Esophagus muscularis mucosa (tissue), 4 donors: ENCODE results near the gene CAMK1D. TPM values are rescaled to one million over a fixed set of nuclear protein-coding genes. Genes with fewer than 3 reads are reported as not detected.

Experiments
- DNase-seq: peaks from one replicate; pipeline ENCODE4 v3.0.0-alpha.2; 2017; ENCODE audit errors: extremely low spot score
- H3K27ac ChIP-seq, 4 donors: fragments of 200-600 bp; sonication (generic); replicated peaks in 1 of 4; 1 replicate in 3 of 4; 2 replicates in 1 of 4; pipeline ENCODE4 v1.5.1; 2016 to 2019; ENCODE audit warnings: mild to moderate bottlenecking in 1 of 4
- H3K27me3 ChIP-seq, 4 donors: fragments of 200-600 bp; sonication (generic); one replicate each; pipeline versions ENCODE4 v1.5.1 to v1.6.0; 2016 to 2019
- H3K36me3 ChIP-seq, 4 donors: fragments of 200-600 bp; sonication (generic); one replicate each; pipeline ENCODE4 v1.5.1; 2016 to 2019
- H3K4me1 ChIP-seq, 4 donors: fragments of 200-600 bp; sonication (generic); one replicate each; pipeline ENCODE4 v1.5.1; 2016 to 2019
- H3K4me3 ChIP-seq, 4 donors: fragments of 200-600 bp; sonication (generic); 1 replicate in 2 of 4; 2 replicates in 2 of 4; pipeline ENCODE4 v1.5.1; 2016 to 2019; ENCODE audit warnings: mild to moderate bottlenecking in 4 of 4, moderate library complexity in 1 of 4
- H3K9me3 ChIP-seq, 4 donors: fragments of 200-600 bp; sonication (generic); 1 replicate in 3 of 4; 2 replicates in 1 of 4; pipeline ENCODE4 v1.5.1; 2016 to 2019
- EP300 ChIP-seq: sonication (generic); formaldehyde crosslinking; IDR thresholded peaks from one replicate; pipeline ENCODE4 v1.6.1; 2017; ENCODE audit warnings: antibody characterized with exemption
- POLR2A ChIP-seq: fragments of 450-650 bp; IDR thresholded peaks from one replicate; pipeline ENCODE4 v1.6.1; 2017; ENCODE audit warnings: antibody characterized with exemption, moderate library complexity, mild to moderate bottlenecking, low read depth
- POLR2AphosphoS5 ChIP-seq, 2 donors: sonication (generic); formaldehyde crosslinking; IDR thresholded peaks; one replicate each; pipeline ENCODE4 v1.6.1; 2017; ENCODE audit warnings: antibody characterized with exemption in 2 of 2
- WGBS: methylation state at CpG from one replicate; pipeline ENCODE4 v1.1.5; 2018; 5-methylcytosine and 5-hydroxymethylcytosine counted together
- intact Hi-C: fragments of 100-400 bp; cut with DNase I; formaldehyde crosslinking; loops from one replicate; pipeline ENCODE4 v1.15.1; 2023
- total RNA-seq, 4 donors: library from RNA; depleted of rRNA; stranded (reverse); fragments of >200 nt; gene quantifications; one replicate each; pipeline versions ENCODE4 v1.1.0 to v1.2.1, GENCODE V29; 2016
- TF ChIP-seq, protein P1 (sequence below), 3 experiments: fragments of 200-600 bp in 2 of 3; fragments of 450-650 bp in 1 of 3; sonication (generic) in 2 of 3; IDR thresholded peaks; one replicate each; pipeline ENCODE4 v1.5.1; 2017 to 2019; ENCODE audit warnings: antibody characterized with exemption in 3 of 3, mild to moderate bottlenecking in 2 of 3, moderate library complexity in 1 of 3

Gene CAMK1D
- total RNA-seq, 4 donors from 2014 or later, result 8.4 to 15.4 (median 11.3) TPM

DNA sequence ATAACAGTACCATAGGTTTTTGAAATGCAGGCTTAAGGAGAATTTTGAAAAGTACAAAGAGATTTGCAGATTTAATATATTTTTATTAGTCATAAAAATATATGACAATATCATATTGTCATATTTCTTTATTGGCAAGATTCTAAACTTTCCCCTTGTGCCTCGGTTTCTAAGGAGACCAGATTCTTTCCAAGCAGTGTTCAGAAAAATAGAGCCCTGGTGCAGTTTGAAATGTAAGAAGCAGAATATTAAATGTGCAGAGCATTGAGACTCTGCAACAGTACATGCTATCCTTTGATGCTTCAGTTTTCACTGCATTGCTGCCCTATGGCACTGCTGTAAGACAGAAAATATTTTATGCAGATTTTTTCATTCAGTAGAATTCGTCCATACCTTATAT lies 408.9 kb downstream of the CAMK1D start:
- TF ChIP-seq EP300, result no peak
- no peak for TF ChIP-seq POLR2AphosphoS5 (IDR thresholded peaks at IDR 0.05)
- TF ChIP-seq, protein P1, sequence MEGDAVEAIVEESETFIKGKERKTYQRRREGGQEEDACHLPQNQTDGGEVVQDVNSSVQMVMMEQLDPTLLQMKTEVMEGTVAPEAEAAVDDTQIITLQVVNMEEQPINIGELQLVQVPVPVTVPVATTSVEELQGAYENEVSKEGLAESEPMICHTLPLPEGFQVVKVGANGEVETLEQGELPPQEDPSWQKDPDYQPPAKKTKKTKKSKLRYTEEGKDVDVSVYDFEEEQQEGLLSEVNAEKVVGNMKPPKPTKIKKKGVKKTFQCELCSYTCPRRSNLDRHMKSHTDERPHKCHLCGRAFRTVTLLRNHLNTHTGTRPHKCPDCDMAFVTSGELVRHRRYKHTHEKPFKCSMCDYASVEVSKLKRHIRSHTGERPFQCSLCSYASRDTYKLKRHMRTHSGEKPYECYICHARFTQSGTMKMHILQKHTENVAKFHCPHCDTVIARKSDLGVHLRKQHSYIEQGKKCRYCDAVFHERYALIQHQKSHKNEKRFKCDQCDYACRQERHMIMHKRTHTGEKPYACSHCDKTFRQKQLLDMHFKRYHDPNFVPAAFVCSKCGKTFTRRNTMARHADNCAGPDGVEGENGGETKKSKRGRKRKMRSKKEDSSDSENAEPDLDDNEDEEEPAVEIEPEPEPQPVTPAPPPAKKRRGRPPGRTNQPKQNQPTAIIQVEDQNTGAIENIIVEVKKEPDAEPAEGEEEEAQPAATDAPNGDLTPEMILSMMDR (IDR thresholded peaks at IDR 0.05), result no peak
- no peak for TF ChIP-seq POLR2A
- Histone ChIP-seq H3K36me3 (peaks cover 0 to 13% (median 3%) of the 10 kb centered on the region in 4 donors), H3K9me3 (no peaks in the 10 kb centered on the region), H3K4me1 (peaks cover 0 to 18% (median 11%) of the 10 kb centered on the region in 4 donors), H3K27ac (no peak overlapping the region), H3K4me3 (no peak overlapping the region), H3K27me3 (no peaks in the 10 kb centered on the region)
- 84% methylated on average over 2 of the region's 2 CpGs for WGBS
- intact Hi-C loops, result no loop called here
- no peak for DNase-seq

DNA sequence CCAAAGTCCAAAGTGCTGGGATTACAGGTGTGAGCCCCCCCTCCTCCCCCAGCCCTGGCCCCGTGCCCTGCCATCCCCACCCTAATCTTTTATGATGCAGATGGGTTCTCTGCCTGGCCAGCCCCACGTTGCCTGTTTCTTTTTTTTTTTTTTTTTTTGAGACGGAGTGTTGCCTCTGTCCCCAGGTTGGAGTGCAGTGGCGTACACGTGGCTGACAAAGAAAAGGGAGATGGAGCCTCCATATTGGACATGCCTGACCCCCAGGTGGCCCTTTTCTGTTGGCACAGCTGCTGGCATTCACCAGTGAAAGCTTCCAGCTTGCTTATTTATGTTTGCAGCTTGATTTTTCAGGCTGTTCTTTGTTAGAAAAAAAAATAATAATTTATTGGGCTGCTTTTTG lies 416.9 kb downstream of the CAMK1D start:
- Histone ChIP-seq H3K9me3 (no peaks in the 10 kb centered on the region), H3K36me3 (peaks cover 0 to 23% (median 3%) of the 10 kb centered on the region in 4 donors), H3K27ac (no peak overlapping the region), H3K4me3 (no peak overlapping the region), H3K4me1 (no peaks in the 10 kb centered on the region), H3K27me3 (no peaks in the 10 kb centered on the region)
- no peak for DNase-seq
- no peak for TF ChIP-seq POLR2A
- no peak for TF ChIP-seq POLR2AphosphoS5 (IDR thresholded peaks at IDR 0.05)
- TF ChIP-seq EP300, result no peak
- TF ChIP-seq, protein P1 (IDR thresholded peaks at IDR 0.05), result no peak
- 69% methylated on average over 5 of the region's 5 CpGs for WGBS
- intact Hi-C loops, result no loop called here

DNA sequence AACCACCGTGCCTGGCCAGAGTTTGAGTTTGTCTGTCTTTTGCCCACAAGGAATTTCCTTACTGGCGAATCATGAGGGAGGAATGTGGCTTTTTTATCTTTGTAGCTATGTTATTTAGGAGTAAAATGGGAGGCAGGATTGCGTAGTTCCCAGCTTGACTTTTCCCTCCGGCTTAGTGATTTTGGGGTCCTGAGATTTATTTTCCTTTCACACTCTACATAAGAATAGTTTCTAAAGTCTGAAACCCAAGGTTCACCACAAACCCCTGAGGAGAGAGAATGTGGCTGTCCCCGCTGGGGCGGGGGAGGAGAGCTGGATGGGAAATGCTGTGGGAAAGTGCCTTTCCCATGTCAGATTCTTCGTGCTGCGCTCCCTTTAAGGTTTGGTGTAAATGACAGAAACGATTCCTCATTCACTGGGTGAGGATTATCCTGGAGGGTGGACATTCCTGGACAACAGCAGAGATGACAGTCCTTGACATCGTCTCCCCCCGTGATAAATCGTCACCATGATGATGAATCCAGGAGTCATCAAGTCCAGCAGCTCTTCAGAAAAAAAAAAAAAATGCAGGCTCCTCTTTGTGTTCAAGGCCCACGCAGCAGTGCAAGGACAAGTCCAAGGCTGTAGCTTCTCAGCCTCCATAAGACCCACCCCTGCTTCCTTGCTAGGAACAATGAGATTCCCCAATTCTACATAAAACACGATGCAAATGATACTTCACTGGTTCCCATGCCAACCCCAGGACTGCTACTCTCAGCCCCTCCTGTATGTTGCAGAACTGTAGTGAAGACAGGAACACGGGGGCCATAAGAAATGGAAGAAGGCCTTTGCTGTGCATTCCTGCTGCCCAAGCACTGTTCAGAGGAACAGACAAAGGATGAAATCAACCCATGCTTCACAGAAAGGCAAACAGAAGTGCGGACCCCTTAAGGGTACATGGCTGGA lies 419.1 kb downstream of the CAMK1D start:
- Histone ChIP-seq H3K27me3 (no peaks in the 10 kb centered on the region), H3K27ac (no peak overlapping the region), H3K4me1 (no peaks in the 10 kb centered on the region), H3K9me3 (no peaks in the 10 kb centered on the region), H3K4me3 (no peak overlapping the region), H3K36me3 (peaks cover 0 to 9% (median 0%) of the 10 kb centered on the region in 4 donors)
- intact Hi-C loops, result no loop called here
- 81% methylated on average over 16 of the region's 16 CpGs for WGBS
- DNase-seq, result no peak
- no peak for TF ChIP-seq EP300

DNA sequence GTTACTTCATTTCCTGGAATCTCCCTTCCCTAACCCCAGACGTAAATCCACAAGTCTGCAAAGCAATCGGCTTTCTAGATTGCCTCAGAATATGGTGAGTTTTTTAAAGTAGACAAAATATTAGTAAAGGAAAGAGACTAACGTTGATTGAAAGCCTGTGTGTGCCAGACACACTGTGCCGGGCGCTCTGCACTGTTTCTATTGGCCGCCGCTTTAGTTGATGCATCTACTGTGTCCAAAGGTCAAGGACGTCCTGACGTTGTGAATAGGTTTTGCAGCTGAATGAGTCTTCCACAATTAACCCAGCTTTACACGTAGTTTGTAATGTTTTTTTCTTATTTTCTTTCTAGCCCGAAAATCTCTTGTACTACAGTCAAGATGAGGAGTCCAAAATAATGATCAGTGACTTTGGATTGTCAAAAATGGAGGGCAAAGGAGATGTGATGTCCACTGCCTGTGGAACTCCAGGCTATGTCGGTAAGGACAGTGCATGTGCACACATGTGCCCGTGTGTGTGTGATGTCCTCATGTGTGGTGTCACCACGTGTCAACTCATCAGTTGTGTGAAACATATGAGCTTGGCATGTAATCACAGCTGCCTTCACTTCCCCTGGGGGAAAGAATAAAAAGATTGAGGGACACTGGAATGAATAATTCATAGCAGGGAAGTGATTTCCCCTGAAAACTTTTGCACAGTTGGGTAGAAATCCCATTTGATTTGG lies 420.1 kb downstream of the CAMK1D start:
- WGBS, result 88% methylated on average over 14 of the region's 14 CpGs
- no peak for DNase-seq
- intact Hi-C loops, result no loop called here

More for the DNA sequence above, 420.1 kb downstream of the CAMK1D start:
- H3K4me3 ChIP-seq, result no peak overlapping the region
- H3K27ac ChIP-seq, result no peak overlapping the region
- no peaks in the 10 kb centered on the region for H3K9me3 ChIP-seq
- H3K36me3 ChIP-seq, result peaks cover 0 to 9% (median 0%) of the 10 kb centered on the region in 4 donors
- H3K4me1 ChIP-seq, result no peaks in the 10 kb centered on the region
- no peaks in the 10 kb centered on the region for H3K27me3 ChIP-seq
- TF ChIP-seq, protein P1 (IDR thresholded peaks at IDR 0.05), result no peak
- TF ChIP-seq POLR2AphosphoS5 (IDR thresholded peaks at IDR 0.05), result no peak
- TF ChIP-seq EP300, result no peak
- TF ChIP-seq POLR2A, result no peak
